T1000 (cell line): ENCODE results near the gene KMT2B.
"Not testable (repeated sequence)": the region's sequence is repeated elsewhere in the genome, so short reads cannot be mapped to it uniquely, and the experiment has no call there.

Experiments used
- DNase-seq: peaks from one replicate; lab custom pipeline; 2025; ENCODE audit warnings: mixed read lengths; lab: John Stamatoyannopoulos, UW

The KMT2B gene

DNA sequence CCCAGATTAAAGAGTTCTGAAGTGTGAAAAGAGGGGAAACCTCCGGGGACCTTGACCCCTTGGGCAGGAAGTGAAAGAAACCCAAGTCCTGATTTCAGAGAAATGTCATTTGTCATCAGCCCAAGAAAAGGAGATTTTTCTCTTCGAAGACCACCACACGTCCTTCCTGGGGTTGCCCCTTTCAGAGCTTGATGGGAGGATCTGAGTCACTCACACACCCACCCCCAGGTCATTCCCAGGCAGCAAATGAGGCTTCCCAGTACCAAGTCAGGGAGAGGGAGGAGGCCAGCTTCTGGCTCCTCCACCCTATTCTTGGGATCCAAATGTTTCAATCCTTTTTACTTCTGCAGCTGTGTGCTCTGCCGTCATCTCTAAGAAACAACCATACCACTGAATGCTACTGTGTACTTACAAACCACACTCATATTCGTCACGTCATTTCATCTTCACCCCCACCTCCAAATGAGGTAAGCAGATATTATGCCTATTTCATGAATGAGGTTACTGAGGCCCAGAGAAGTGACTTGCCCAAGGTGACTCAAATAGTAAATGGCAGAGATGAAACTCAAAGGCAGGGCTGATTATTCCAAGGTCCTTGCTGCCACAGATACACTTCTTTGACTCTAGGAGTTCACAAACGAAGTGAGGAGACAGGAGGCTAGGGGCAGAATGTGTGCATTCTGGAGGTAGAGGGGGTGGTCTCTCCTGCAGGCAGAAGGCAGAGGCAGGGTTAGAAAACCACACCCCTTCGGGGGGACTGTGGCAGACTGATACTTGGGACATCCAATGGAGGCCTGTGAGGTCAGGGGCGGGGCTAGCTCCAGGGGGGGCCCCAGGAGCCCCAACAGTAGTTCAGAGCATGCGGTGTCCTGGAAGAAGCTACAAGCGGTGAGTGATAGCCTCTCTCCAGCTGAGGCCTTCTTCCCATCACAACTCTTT lies 5.0 kb upstream of the KMT2B start:
- DNase-seq, result no peak

DNA sequence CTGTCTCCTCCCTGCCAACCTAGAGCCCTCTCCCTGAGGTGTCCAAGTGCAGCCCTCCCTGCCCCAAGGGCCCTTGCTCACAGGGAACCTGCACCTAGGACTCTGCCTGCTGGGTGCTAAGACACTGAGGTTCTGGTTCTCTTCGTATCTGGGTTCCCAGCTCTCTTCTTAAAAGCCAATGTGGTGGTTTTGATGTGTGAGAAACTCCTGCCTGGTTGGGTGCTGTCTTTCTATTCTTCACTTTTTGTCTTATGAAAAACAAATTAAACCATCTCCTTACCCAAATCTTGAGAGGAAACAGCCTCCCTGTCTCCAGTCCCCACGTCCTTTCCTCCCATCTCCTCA lies 4.3 kb upstream of the KMT2B start:
- DNase-seq, result no peak

DNA sequence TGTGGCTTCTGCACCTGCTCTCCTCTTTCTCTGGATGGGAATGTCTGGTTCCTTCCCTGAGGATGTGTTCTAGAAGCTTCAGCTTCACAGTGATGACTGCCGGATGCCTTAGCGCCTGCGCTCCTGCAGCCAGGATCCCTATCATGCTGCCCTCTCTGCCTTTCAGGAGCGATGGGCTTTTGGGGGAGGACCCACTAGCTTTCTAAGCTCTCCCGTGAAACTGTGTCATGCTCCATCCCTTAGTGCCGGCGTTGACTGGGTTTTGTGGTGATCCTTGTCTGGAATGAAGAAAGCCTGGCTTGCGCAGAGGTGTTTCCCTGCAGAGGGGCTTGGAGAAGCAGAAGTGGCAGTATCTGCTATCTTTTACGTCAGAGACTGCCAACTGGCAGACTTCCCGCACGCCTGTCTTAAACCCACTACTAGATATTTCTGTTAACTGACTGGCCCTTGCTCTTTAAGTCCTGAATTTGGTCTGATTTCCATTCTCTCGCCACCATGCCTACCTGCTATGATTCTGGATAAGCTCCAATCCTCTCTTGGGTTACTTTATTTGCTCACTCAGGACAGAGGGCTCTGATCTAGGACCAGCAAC lies 3.8 kb upstream of the KMT2B start:
- DNase-seq, result no peak

DNA sequence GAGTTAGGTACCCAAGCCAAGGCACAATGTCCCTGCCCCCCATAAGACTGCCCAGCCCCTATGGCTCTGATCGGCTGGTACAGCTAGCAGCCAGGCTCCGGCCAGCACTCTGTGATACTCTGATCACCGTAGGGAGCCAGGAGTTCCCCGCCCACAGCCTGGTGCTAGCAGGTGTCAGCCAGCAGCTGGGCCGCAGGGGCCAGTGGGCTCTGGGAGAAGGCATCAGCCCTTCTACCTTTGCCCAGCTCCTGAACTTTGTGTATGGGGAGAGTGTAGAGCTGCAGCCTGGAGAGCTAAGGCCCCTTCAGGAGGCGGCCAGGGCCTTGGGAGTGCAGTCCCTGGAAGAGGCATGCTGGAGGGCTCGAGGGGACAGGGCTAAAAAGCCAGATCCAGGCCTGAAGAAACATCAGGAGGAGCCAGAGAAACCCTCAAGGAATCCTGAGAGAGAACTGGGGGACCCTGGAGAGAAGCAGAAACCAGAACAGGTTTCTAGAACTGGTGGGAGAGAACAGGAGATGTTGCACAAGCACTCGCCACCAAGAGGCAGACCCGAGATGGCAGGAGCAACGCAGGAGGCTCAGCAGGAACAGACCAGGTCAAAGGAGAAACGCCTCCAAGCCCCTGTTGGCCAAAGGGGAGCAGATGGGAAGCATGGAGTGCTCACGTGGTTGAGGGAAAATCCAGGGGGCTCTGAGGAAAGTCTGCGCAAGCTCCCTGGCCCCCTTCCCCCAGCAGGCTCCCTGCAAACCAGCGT lies 3.0 kb upstream of the KMT2B start:
- DNase-seq, result no peak

DNA sequence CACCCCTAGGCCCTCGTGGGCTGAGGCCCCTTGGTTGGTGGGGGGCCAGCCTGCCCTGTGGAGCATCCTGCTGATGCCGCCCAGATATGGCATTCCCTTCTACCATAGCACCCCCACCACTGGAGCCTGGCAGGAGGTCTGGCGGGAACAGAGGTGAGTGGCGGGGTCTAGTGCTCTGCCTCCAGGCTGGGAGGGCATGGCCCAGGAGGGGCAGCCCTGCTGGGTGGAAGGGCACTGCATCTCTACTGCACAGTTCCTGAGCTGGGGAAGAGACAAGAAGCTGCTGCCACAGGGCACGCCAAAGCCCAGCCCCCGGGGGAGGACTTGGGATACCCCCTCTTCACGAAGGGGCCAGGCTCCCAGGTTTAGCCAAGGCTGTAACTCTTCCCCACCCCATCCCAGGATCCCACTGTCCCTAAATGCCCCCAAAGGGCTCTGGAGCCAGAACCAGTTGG lies 2.4 kb upstream of the KMT2B start:
- no peak for DNase-seq

DNA sequence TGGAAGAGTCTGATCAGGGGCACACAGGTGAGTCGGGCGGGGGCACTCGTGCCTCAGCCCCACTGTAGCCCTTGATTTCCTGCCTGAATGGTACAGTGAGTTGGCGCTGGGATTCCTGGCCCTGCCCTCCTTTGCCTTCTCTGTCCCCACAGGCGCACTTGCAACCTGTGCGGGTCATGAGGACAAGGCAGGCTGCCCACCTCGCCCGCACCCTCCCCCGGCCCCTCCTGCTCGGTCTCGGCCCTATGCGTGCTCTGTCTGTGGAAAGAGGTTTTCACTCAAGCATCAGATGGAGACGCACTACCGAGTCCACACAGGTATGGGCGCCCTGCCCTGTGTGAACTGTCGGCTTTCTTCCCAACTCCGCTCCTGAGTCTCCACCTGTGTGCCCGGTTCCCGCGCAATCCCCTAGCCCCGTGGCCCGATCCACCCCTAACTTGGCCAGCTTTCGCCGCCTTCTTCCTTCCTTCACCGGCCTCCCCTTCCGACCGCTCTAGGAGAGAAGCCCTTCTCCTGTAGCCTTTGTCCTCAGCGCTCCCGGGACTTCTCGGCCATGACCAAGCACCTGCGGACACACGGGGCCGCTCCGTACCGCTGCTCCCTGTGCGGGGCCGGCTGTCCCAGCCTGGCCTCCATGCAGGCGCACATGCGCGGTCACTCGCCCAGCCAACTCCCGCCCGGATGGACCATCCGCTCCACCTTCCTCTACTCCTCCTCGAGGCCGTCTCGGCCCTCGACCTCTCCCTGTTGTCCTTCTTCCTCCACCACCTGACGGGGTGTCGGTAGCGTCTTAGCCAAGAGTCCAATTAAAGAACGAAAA lies 1.6 kb upstream of the KMT2B start:
- DNase-seq, result no peak

DNA sequence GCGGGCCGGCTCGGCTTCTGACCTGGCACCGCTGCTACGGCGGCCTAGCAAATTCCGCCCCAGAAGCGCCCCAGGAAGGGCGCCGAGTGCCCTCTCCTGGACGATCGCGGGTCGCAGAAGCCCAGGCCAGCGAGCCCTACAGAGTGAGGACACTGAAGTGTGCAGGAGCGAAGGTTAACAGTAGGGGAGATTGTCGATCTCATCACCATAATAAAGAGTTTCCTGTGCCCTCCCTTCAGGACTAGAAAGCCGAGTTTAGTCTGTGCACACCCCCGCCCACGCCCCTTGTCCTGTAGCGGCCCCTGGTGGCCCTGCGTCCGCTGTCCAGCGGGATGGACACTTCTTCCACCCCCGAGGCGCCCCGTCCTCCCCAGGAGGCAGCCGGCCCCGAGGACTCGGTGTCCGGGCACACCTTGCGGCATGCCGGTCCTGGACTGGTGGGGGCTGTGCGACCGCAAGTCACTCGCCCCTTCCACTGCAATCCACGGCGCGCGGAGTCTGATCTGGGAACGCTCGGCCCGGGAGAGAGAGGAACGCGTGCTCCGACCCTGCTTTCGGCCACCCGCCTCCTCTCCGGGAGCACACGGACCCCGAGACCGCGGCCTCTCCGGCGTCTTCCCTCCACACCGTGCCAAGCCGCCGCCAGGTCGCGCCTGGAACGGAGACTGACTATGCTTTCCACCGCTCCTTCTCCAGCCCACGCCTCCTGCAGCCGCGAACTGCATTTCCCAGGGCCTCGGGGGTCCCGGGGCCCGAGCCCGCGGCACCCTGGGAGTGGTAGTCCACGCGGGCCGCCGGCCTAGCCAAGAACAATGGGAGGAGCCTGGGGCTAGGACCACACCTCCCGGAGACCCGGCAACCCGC lies 770 bp upstream of the KMT2B start:
- peak; percentile 79 for DNase-seq

DNA sequence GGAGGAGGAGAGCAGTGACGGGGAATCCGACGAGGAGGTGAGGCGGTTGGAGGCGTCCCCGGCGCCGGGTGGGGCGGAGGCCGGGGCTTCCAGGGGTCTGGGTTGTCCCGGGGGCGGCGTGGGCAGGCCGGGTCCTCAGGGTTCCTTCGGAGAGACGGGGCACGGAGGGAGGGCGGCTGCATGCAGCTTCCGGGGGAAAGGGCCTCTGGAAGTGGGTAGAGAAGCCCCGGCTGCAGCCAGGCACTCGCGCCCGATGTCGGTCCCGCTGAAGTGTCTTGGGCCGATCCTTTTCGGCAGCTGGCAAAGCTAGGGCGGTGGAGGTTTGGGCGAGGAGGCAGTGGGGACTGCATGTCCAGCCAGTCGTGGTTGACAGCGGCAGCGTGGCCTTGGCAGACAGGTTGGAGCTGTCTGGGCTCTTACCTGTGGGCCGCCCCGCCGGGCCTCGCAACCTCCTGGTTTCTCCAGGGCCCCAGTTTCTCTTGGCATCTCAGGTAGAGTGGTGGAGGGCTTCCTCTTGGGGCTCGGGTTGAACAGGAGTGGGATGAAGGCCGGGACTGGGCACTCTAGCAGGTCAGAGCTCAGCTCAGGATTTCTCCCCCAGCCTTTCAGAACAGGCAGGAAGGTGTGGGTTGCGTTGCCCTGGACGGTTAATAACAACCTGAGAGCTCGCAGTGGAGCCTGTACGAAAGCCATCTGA lies 690 bp downstream of the KMT2B start:
- DNase-seq, result no peak

DNA sequence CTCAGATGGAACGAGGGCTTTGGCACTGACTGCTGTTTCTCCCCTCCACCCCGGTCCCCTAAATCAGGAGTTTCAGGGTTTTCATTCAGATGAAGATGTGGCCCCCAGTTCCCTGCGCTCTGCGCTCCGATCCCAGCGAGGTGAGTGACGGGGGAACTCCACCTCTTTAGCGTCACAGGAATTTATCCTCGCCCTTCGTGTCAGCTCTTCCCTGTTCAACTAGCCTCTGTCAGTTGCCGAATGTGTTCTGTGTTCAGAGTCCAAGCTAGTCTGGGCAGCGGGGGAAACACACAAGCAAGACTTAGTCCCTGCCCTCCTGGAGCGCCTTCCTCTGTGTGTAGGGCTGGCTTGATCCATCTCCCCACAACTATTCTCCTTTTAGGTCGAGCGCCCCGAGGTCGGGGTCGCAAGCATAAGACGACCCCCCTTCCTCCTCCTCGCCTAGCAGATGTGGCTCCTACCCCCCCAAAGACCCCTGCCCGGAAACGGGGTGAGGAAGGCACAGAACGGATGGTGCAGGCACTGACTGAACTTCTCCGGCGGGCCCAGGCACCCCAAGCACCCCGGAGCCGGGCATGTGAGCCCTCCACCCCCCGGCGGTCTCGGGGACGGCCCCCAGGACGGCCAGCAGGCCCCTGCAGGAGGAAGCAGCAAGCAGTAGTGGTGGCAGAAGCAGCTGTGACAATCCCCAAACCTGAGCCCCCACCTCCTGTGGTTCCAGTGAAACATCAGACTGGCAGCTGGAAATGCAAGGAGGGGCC lies 1.8 kb downstream of the KMT2B start:
- no peak for DNase-seq

DNA sequence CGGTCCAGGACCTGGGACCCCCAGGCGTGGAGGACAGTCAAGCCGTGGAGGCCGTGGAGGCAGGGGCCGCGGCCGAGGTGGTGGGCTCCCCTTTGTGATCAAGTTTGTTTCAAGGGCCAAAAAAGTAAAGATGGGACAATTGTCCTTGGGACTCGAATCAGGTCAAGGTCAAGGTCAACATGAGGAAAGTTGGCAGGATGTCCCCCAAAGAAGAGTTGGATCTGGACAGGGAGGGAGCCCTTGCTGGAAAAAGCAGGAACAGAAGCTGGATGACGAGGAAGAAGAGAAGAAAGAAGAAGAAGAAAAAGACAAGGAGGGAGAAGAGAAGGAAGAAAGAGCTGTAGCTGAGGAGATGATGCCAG lies 2.3 kb downstream of the KMT2B start:
- DNase-seq, result no peak

DNA sequence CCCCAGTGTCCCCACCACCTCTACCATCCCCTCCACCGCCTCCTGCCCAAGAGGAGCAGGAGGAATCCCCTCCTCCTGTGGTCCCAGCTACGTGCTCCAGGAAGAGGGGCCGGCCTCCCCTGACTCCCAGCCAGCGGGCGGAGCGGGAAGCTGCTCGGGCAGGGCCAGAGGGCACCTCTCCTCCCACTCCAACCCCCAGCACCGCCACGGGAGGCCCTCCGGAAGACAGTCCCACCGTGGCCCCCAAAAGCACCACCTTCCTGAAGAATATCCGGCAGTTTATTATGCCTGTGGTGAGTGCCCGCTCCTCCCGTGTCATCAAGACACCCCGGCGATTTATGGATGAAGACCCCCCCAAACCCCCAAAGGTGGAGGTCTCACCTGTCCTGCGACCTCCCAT lies 2.8 kb downstream of the KMT2B start:
- DNase-seq, result no peak

DNA sequence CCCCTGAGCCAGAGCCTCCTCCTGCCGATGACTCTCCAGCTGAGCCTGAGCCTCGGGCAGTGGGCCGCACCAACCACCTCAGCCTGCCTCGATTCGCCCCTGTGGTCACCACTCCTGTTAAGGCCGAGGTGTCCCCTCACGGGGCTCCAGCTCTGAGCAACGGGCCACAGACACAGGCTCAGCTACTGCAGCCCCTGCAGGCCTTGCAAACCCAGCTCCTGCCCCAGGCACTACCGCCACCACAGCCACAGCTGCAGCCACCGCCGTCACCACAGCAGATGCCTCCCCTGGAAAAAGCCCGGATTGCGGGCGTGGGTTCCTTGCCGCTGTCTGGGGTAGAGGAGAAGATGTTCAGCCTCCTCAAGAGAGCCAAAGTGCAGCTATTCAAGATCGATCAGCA lies 3.6 kb downstream of the KMT2B start:
- no peak for DNase-seq

DNA sequence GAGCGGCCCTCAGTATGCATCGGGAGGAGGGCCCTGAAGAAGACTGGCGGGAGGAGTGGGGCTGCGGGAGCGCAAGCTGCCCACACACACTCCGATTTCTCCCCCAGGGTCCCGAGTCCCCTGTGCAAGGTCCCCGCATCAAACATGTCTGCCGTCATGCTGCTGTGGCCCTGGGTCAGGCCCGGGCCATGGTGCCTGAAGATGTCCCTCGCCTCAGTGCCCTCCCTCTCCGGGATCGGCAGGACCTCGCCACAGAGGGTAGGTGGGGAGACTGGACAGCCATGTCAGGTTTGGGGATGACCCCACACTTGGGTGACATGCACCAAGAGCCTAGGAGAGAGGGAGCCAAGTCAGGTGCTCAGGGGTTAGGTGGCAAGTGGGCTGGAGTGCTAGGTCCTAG lies 4.7 kb downstream of the KMT2B start:
- no peak for DNase-seq

DNA sequence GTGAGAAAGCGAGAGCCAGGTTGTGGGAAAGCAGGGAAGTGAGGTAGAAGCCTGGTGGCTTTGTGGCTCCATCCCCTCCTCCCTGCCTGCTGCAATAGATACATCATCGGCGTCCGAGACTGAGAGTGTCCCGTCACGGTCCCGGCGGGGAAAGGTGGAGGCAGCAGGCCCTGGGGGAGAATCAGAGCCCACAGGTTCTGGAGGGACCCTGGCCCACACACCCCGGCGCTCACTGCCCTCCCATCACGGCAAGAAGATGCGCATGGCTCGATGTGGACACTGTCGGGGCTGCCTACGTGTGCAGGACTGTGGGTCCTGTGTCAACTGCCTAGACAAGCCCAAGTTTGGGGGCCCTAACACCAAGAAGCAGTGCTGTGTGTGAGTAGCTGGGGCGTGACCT lies 5.1 kb downstream of the KMT2B start:
- no peak for DNase-seq

DNA sequence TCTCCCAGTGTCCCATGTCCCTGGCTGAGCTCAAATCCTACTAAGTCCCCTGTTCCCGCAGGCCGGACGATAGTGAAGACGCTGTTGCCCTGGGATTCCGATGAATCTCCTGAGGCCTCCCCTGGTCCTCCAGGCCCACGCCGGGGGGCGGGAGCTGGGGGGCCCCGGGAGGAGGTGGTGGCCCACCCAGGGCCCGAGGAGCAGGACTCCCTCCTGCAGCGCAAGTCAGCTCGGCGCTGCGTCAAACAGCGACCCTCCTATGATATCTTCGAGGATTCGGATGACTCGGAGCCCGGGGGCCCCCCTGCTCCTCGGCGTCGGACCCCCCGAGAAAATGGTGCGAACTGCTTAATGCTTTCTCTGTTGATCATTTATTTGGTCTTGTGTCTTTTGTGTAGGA lies 5.9 kb downstream of the KMT2B start:
- DNase-seq, result no peak

DNA sequence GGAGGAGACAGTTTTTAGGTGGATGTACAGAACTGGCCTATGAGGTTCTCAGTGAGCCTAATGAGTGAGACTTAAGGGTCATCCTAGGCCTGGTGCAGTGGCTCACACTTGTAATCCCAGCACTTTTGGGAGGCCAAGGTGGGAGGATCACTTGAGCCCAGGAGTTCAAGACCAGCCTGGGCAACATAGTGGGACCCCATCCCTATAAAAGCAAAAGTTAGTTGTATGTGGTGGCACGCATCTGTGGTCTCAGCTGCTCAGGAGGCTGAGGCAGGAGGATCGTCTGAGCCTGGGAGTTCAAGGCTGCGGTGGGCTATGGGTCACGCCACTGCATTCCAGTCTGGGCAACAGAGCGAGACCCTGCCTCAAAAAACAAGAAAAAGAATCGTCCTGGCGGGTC lies 6.3 kb downstream of the KMT2B start:
- DNase-seq, result not testable (repeated sequence)

DNA sequence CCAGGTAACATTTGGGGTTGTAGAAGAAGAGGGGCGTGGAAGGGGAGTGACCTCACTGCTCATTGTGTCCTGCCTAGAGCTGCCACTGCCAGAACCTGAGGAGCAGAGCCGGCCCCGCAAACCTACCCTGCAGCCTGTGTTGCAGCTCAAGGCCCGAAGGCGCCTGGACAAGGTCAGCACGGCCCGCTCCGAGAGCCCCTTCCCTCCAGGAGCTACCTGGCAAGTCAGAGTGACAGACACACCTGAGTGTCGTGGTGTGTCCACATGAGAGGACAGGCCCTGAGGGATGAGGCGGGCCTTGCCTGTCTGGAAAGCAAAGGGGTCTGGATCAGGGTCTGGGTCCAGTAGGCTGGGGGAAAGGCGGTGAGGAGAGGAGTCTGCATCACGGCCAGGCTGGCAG lies 6.8 kb downstream of the KMT2B start:
- DNase-seq, result no peak

DNA sequence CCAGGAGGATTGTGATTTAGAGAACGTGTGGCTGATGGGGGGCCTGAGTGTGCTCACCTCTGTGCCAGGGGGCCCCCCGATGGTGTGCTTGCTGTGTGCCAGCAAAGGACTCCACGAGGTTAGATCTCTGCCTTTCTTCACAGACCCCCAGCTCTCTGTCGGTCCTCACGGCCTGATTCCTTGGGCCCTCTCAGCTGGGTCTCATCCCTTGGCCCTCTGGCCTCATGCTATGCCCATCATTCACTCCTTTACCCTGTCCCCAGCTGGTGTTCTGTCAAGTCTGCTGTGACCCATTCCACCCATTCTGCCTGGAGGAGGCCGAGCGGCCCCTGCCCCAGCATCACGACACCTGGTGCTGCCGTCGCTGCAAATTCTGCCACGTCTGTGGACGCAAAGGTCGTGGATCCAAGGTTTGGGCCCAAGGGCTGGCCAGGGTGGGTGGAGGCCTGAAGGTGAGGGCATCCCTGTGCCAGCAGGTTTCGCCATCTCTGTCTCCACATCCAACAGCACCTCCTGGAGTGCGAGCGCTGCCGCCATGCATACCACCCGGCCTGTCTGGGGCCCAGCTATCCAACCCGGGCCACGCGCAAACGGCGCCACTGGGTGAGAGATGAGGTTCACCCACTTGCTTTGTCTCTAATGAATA lies 7.5 kb downstream of the KMT2B start:
- DNase-seq, result no peak
